Suprapubic skin (tissue), 4 donors: ENCODE data around the gene CFAP53. TPM values are rescaled to one million over a fixed set of nuclear protein-coding genes. Genes with fewer than 3 reads are reported as not detected.

Experiments used
- DNase-seq, 2 donors: peaks; one replicate each; pipeline ENCODE4 v3.0.0-alpha.2; 2019; ENCODE audit warnings: low spot score in 2 of 2
- H3K27ac ChIP-seq: fragments of 200-600 bp; sonication (generic); one replicate; pipeline ENCODE4 v1.5.1; 2019
- H3K27me3 ChIP-seq: fragments of 200-600 bp; sonication (generic); one replicate; pipeline ENCODE4 v1.5.1; 2019
- H3K36me3 ChIP-seq: fragments of 200-600 bp; sonication (generic); one replicate; pipeline ENCODE4 v1.5.1; 2019
- H3K4me1 ChIP-seq: fragments of 200-600 bp; sonication (generic); one replicate; pipeline ENCODE4 v1.5.1; 2019
- H3K4me3 ChIP-seq: fragments of 200-600 bp; sonication (generic); one replicate; pipeline ENCODE4 v1.5.1; 2019; ENCODE audit warnings: mild to moderate bottlenecking
- H3K9me3 ChIP-seq: fragments of 200-600 bp; sonication (generic); one replicate; pipeline ENCODE4 v1.5.1; 2019
- CTCF ChIP-seq, 2 donors: fragments of 200-600 bp in 1 of 2; fragments of 450-650 bp in 1 of 2; sonication (generic) in 1 of 2; IDR thresholded peaks; one replicate each; pipeline ENCODE4 v1.5.1; 2016 to 2019; ENCODE audit warnings: antibody characterized with exemption in 2 of 2, mild to moderate bottlenecking in 1 of 2, moderate library complexity in 1 of 2
- EP300 ChIP-seq: sonication (generic); formaldehyde crosslinking; IDR thresholded peaks from one replicate; pipeline ENCODE4 v1.6.1; 2017; ENCODE audit warnings: antibody characterized with exemption
- POLR2A ChIP-seq, 2 donors: fragments of 450-650 bp; IDR thresholded peaks; one replicate each; pipeline ENCODE4 v1.6.1; 2017; ENCODE audit warnings: antibody characterized with exemption in 2 of 2, mild to moderate bottlenecking in 2 of 2, moderate library complexity in 2 of 2
- POLR2AphosphoS5 ChIP-seq, 3 donors: sonication (generic); formaldehyde crosslinking; IDR thresholded peaks; one replicate each; pipeline ENCODE4 v1.6.1; 2017; ENCODE audit warnings: antibody characterized with exemption in 3 of 3
- WGBS: methylation state at CpG from one replicate; pipeline ENCODE4 v1.1.5; 2018; 5-methylcytosine and 5-hydroxymethylcytosine counted together
- total RNA-seq, 4 donors: library from RNA; depleted of rRNA; stranded (reverse); fragments of >200 nt; gene quantifications; one replicate each; pipeline ENCODE4 v1.1.0, GENCODE V29; 2016

The CFAP53 gene
- total RNA-seq, 4 donors from 2014 or later: 0.34 TPM; not detected in 3

DNA sequence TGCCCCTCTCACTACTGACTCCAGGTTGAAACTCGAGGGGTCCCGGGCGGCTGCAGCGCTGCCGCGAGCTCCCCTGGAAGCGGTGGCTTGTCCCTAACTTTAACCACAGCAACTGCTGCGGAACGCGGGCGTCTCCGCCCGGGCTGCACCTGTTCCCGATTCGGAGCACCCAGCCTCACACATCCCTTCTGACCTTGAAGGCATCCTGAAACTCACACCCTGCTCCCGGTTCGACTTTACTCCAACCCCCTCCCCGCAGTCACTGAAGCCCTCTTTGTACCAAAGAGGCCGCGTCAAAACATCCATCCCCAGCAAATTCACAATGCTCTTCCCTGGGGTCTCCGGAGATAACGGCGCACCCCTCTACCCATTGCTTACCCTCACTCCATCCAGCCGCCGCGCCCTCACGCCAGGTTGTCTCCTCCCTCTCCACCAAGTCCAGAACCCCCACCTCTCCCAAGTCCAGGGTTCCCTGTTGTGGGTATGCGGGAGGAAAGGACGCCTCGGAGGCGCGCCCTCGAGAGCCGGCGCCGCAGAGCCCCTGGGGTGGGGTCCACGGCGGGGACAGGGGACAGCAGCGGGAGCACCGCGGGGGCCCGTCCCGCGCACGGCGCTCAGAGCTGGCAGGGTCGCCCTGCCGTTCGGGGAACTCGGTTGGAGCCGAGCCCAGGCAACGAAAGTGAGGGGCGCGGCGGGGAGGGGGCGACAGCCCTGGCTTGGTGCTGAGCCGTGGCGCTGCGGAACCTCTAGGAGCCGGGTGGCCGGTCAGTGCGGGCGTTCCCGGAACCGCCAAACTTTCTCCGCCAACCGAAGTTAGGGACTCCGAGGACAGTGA, 72.3 kb downstream of the CFAP53 start:
- 2% methylated on average over 29 of the region's 68 CpGs for WGBS
- no peak for TF ChIP-seq POLR2A (IDR thresholded peaks at IDR 0.05)
- TF ChIP-seq EP300: no peak
- no peak for TF ChIP-seq CTCF (IDR thresholded peaks at IDR 0.05)
- no peak for TF ChIP-seq POLR2AphosphoS5 (IDR thresholded peaks at IDR 0.05)
- Histone ChIP-seq H3K9me3 (no peaks in the 10 kb centered on the region), H3K4me1 (peaks cover 25% of the 10 kb centered on the region), H3K27ac (peak overlapping the region; percentile 79), H3K4me3 (peak overlapping the region; percentile 71), H3K27me3 (peaks cover 63% of the 10 kb centered on the region), H3K36me3 (no peaks in the 10 kb centered on the region)
- DNase-seq: peak in 1 of 2 donors; percentile 65

GRCh38 chr18:50192995-50193795, 73.1 kb downstream of the CFAP53 start:
- Histone ChIP-seq H3K27me3 (peaks cover 55% of the 10 kb centered on the region), H3K27ac (peak overlapping the region; percentile 79), H3K4me3 (peak overlapping the region; percentile 71), H3K9me3 (no peaks in the 10 kb centered on the region), H3K4me1 (peaks cover 25% of the 10 kb centered on the region), H3K36me3 (no peaks in the 10 kb centered on the region)
- no peak for TF ChIP-seq CTCF (IDR thresholded peaks at IDR 0.05)
- no peak for TF ChIP-seq EP300
- no peak for TF ChIP-seq POLR2A (IDR thresholded peaks at IDR 0.05)
- no peak for TF ChIP-seq POLR2AphosphoS5 (IDR thresholded peaks at IDR 0.05)
- 5% methylated on average over 13 of the region's 31 CpGs for WGBS
- DNase-seq: no peak

GRCh38 chr18:50190926-50191325, 75.4 kb downstream of the CFAP53 start:
- H3K36me3 ChIP-seq: no peaks in the 10 kb centered on the region
- H3K27ac ChIP-seq: no peak overlapping the region
- TF ChIP-seq POLR2AphosphoS5 (IDR thresholded peaks at IDR 0.05) (no peak), EP300 (no peak), POLR2A (IDR thresholded peaks at IDR 0.05) (no peak), CTCF (IDR thresholded peaks at IDR 0.05) (no peak)
- H3K9me3 ChIP-seq: no peaks in the 10 kb centered on the region
- DNase-seq: no peak
- H3K27me3 ChIP-seq: peaks cover 32% of the 10 kb centered on the region
- H3K4me1 ChIP-seq: peaks cover 25% of the 10 kb centered on the region
- WGBS: 43% methylated on average over 1 of the region's 1 CpG
- H3K4me3 ChIP-seq: no peak overlapping the region

DNA sequence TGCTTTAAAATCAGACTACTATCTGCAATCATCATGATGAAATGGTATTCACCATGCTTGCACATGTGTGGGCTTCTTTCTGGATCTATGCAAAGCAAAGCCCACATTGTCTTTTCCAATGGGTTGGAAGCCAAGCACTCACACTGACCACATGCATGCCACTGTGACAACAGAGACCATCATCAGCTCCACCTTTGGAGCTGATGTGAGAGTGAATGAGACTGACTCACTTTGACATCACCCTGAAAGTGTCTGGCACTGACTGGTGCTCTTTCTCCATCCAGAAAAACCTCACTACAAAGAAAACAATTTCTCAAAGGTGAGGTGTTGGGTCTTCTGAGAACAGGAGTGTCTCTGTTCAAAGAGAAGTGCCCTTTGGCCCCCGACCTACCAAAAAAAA, 76.1 kb downstream of the CFAP53 start:
- Histone ChIP-seq H3K27ac (no peak overlapping the region), H3K27me3 (peaks cover 25% of the 10 kb centered on the region), H3K4me1 (peaks cover 22% of the 10 kb centered on the region), H3K4me3 (no peak overlapping the region), H3K9me3 (no peaks in the 10 kb centered on the region), H3K36me3 (no peaks in the 10 kb centered on the region)
- TF ChIP-seq POLR2AphosphoS5 (IDR thresholded peaks at IDR 0.05) (no peak), CTCF (IDR thresholded peaks at IDR 0.05) (no peak), POLR2A (IDR thresholded peaks at IDR 0.05) (no peak), EP300 (no peak)
- no peak for DNase-seq
- 75% methylated on average over 1 of the region's 1 CpG for WGBS

DNA sequence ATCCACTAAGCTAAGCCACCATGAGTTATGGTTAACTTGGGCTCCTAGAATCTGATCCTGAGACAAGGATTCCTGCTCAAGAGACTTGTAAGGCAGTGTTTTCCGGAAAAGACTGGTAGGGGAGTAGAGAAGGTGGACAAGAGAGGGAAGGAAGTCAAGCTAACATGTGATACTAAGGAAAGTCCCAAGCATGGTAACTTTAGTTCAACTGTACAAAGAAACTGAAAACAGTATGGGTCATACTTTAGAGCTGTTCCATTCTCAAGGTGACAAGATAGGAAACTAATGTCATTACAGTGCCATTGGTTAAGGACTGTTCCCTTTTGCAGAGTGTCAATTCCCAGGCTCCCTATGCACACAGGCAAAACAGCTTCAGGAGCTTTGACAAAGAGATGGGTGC, 77.1 kb downstream of the CFAP53 start:
- H3K4me3 ChIP-seq: no peak overlapping the region
- H3K4me1 ChIP-seq: peaks cover 13% of the 10 kb centered on the region
- H3K9me3 ChIP-seq: no peaks in the 10 kb centered on the region
- H3K36me3 ChIP-seq: no peaks in the 10 kb centered on the region
- H3K27ac ChIP-seq: no peak overlapping the region
- 84% methylated on average over 1 of the region's 1 CpG for WGBS
- TF ChIP-seq POLR2A (IDR thresholded peaks at IDR 0.05) (no peak), CTCF (IDR thresholded peaks at IDR 0.05) (no peak), POLR2AphosphoS5 (IDR thresholded peaks at IDR 0.05) (no peak), EP300 (no peak)
- DNase-seq: no peak
- H3K27me3 ChIP-seq: peaks cover 14% of the 10 kb centered on the region
